Stimulated activated naive CD8-positive, alpha-beta T cell treated with anti-CD3 and anti-CD28 coated beads, Interleukin-15, Interleukin-2, amounts not matched to agents 100 ng/mL and 50 ng/mL, for 24 hours (primary cell): Measurements from ENCODE around the gene NCOA1.

Experiments used
- H3K27ac Mint-ChIP-seq: one replicate; pipeline ENCODE4 v1.8.0; 2021; ENCODE audit warnings: mild to moderate bottlenecking, mixed read lengths
- H3K27me3 Mint-ChIP-seq: one replicate; pipeline ENCODE4 v1.8.0; 2021; ENCODE audit warnings: mixed read lengths
- H3K36me3 Mint-ChIP-seq: one replicate; pipeline ENCODE4 v1.8.0; 2021; ENCODE audit warnings: low read depth, mixed read lengths
- H3K4me1 Mint-ChIP-seq: one replicate; pipeline ENCODE4 v1.8.0; 2021; ENCODE audit warnings: low read depth, mixed read lengths
- H3K4me3 Mint-ChIP-seq: one replicate; pipeline ENCODE4 v1.8.0; 2021; ENCODE audit warnings: mild to moderate bottlenecking, mixed read lengths
- H3K9me3 Mint-ChIP-seq: one replicate; pipeline ENCODE4 v1.8.0; 2021; ENCODE audit warnings: mixed read lengths

NCOA1 gene

GRCh38 chr2:24490690-24491541, at the start of gene NCOA1:
NCOA1 (plus strand) TSS chr2:24491254; CDS start chr2:24658678, 167,424 bp downstream.
- Mint-ChIP-seq H3K4me1 (peaks cover 52% of the 10 kb centered on the region), H3K4me3 (peak within 1 kb of the TSS; percentile 90), H3K27me3 (no peaks in the 10 kb centered on the region), H3K27ac (peak within 1 kb of the TSS; percentile 96), H3K9me3 (no peaks in the 10 kb centered on the region), H3K36me3 (no peaks in the 10 kb centered on the region)

DNA sequence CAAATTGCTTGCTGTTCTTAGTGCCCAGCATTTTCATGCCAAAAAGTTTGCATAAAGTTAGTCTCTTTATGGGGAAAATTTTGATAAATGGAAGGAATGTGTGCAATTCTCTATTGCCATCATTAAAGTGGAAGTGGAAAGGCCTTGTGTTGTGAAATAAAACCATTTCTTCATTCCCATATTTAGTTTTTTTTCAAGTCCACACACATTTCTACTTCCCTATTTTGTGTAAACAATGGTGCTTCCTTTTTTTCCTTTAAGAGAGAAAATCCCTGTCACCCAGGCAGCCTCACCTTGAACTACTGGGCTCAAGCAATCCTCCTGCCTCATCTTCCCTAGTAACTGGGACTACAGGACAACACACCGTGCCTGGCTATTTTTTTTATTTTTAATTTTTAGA, 42.3 kb upstream of the NCOA1 start:
- Mint-ChIP-seq H3K27ac (no peak overlapping the region), H3K36me3 (peaks cover 3% of the 10 kb centered on the region)

DNA sequence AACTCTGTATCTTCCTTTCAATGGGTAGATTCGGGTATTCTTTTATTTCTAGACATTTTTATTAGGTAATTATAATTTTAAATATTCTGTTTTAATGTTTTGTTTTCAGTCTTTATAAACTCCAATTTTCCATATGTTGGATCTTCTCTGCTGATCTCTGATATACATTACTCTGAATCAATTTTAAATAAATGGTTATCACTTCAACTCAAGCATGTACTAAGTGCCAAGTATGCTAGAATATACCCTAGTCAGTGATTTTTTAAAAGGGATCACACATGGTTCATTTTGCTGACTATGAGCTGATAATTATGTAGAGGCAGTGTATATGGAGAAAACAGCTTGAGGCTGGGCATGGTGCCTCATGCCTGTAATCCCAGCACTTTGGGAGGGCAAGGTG, 41.7 kb upstream of the NCOA1 start:
- no peak overlapping the region for H3K27ac Mint-ChIP-seq
- peaks cover 3% of the 10 kb centered on the region for H3K36me3 Mint-ChIP-seq
- peaks cover 8% of the 10 kb centered on the region for H3K9me3 Mint-ChIP-seq
- peaks cover 8% of the 10 kb centered on the region for H3K27me3 Mint-ChIP-seq
- no peaks in the 10 kb centered on the region for H3K4me1 Mint-ChIP-seq
- no peak overlapping the region for H3K4me3 Mint-ChIP-seq

More for the DNA sequence above, 42.3 kb upstream of the NCOA1 start:
- H3K27me3 Mint-ChIP-seq = peaks cover 8% of the 10 kb centered on the region
- H3K4me3 Mint-ChIP-seq = no peak overlapping the region
- H3K9me3 Mint-ChIP-seq = peaks cover 8% of the 10 kb centered on the region
- H3K4me1 Mint-ChIP-seq = no peaks in the 10 kb centered on the region

DNA sequence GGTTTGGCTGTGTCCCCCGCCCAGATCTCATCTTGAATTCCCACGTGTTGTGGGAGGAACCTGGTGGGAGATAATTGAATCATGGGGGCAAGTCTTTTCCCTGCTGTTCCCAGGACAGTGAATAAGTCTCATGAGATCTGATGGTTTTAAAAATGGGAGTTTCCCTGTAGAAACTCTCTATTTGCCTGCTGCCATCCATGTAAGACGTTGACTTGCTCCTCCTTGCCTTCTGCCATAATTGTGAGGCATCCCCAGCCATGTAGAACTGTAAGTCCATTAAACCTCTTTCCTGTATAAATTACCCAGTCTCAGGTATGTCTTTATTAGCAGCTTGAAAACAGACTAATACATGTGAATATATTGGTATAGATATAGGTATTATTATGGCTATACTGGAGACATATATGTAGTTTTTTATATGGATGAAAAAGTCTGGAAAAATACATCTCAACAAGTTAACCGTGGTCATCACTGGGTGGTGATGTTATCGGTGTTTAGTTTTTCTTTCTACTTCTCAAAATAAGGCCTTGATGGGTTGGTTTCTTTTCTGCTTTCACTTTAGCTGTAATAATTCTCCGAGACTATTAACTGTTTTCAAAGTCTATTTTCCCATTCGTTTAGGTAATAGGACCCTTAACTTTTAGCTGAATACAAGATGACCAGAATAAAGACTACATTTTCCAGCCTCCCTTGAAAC, 39.1 kb upstream of the NCOA1 start:
- H3K4me3 Mint-ChIP-seq = no peak overlapping the region
- H3K4me1 Mint-ChIP-seq = peaks cover 6% of the 10 kb centered on the region
- H3K9me3 Mint-ChIP-seq = peaks cover 8% of the 10 kb centered on the region
- peaks cover 3% of the 10 kb centered on the region for H3K36me3 Mint-ChIP-seq
- no peak overlapping the region for H3K27ac Mint-ChIP-seq
- H3K27me3 Mint-ChIP-seq = peaks cover 8% of the 10 kb centered on the region

- Mint-ChIP-seq H3K27me3 (peaks cover 8% of the 10 kb centered on the region), H3K4me1 (peaks cover 10% of the 10 kb centered on the region), H3K36me3 (peaks cover 3% of the 10 kb centered on the region), H3K4me3 (no peak overlapping the region), H3K27ac (no peak overlapping the region), H3K9me3 (peaks cover 8% of the 10 kb centered on the region)
Observed at GRCh38 chr2:24452502-24452885, 38.6 kb upstream of the NCOA1 start.

- peaks cover 10% of the 10 kb centered on the region for H3K4me1 Mint-ChIP-seq
- H3K27me3 Mint-ChIP-seq = peaks cover 6% of the 10 kb centered on the region
- H3K4me3 Mint-ChIP-seq = no peak overlapping the region
- H3K9me3 Mint-ChIP-seq = peaks cover 6% of the 10 kb centered on the region
- peaks cover 2% of the 10 kb centered on the region for H3K36me3 Mint-ChIP-seq
- no peak overlapping the region for H3K27ac Mint-ChIP-seq
Observed at GRCh38 chr2:24453379-24454073, 37.5 kb upstream of the NCOA1 start.

- H3K4me3 Mint-ChIP-seq = no peak overlapping the region
- H3K27me3 Mint-ChIP-seq = peaks cover 4% of the 10 kb centered on the region
- H3K4me1 Mint-ChIP-seq = peaks cover 10% of the 10 kb centered on the region
- H3K27ac Mint-ChIP-seq = no peak overlapping the region
- peaks cover 3% of the 10 kb centered on the region for H3K9me3 Mint-ChIP-seq
- no peaks in the 10 kb centered on the region for H3K36me3 Mint-ChIP-seq
Observed at GRCh38 chr2:24454294-24454693, 36.8 kb upstream of the NCOA1 start.

- Mint-ChIP-seq H3K4me1 (peaks cover 10% of the 10 kb centered on the region), H3K27ac (no peak overlapping the region), H3K36me3 (no peaks in the 10 kb centered on the region), H3K27me3 (no peaks in the 10 kb centered on the region), H3K4me3 (no peak overlapping the region), H3K9me3 (no peaks in the 10 kb centered on the region)
Observed at GRCh38 chr2:24456599-24457556, 34.2 kb upstream of the NCOA1 start.

GRCh38 chr2:24457696-24458386, 33.2 kb upstream of the NCOA1 start:
- H3K27ac Mint-ChIP-seq = no peak overlapping the region
- no peaks in the 10 kb centered on the region for H3K36me3 Mint-ChIP-seq
- no peaks in the 10 kb centered on the region for H3K9me3 Mint-ChIP-seq
- H3K27me3 Mint-ChIP-seq = no peaks in the 10 kb centered on the region
- no peak overlapping the region for H3K4me3 Mint-ChIP-seq
- peaks cover 10% of the 10 kb centered on the region for H3K4me1 Mint-ChIP-seq

- Mint-ChIP-seq H3K4me1 (peaks cover 10% of the 10 kb centered on the region), H3K9me3 (no peaks in the 10 kb centered on the region), H3K27ac (no peak overlapping the region), H3K4me3 (no peak overlapping the region), H3K36me3 (no peaks in the 10 kb centered on the region), H3K27me3 (no peaks in the 10 kb centered on the region)
Observed at GRCh38 chr2:24459224-24460161, 31.6 kb upstream of the NCOA1 start.

- Mint-ChIP-seq H3K4me1 (peaks cover 7% of the 10 kb centered on the region), H3K27me3 (no peaks in the 10 kb centered on the region), H3K27ac (no peak overlapping the region), H3K9me3 (no peaks in the 10 kb centered on the region), H3K4me3 (no peak overlapping the region), H3K36me3 (no peaks in the 10 kb centered on the region)
Observed at GRCh38 chr2:24461685-24462084, 29.4 kb upstream of the NCOA1 start.

DNA sequence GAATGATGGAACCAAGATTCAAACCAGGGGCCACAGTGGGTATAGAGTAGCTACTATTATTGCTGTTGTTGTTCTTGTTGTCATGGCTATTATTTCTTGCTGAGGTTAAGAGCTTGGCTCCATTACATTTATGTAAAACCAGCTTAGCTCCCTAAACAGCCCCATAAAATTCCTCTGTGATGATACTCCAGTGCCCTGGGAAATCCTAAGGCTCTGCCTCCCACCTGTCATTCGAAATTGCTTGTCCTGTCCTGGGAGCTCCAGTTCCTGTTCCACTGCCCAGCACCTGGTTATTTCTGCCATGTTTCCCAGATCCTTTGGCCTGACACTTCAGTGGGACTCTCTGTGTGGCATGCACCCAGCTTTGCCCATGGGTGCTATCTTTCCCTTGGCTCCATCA, 27.8 kb upstream of the NCOA1 start:
- no peaks in the 10 kb centered on the region for H3K36me3 Mint-ChIP-seq
- no peak overlapping the region for H3K27ac Mint-ChIP-seq
- H3K4me3 Mint-ChIP-seq = no peak overlapping the region
- H3K9me3 Mint-ChIP-seq = no peaks in the 10 kb centered on the region
- H3K4me1 Mint-ChIP-seq = no peaks in the 10 kb centered on the region
- H3K27me3 Mint-ChIP-seq = peaks cover 6% of the 10 kb centered on the region
